ENCODE results near the gene NUDT19. TPM values are rescaled to one million over a fixed set of nuclear protein-coding genes. Genes with fewer than 3 reads are reported as not detected.
"Not testable (repeated sequence)": the region's sequence is repeated elsewhere in the genome, so short reads cannot be mapped to it uniquely, and the experiment has no call there.

Gene NUDT19
- total RNA-seq, 4 donors from 2014 or later, result 14.2 to 25.1 (median 18.6) TPM

DNA sequence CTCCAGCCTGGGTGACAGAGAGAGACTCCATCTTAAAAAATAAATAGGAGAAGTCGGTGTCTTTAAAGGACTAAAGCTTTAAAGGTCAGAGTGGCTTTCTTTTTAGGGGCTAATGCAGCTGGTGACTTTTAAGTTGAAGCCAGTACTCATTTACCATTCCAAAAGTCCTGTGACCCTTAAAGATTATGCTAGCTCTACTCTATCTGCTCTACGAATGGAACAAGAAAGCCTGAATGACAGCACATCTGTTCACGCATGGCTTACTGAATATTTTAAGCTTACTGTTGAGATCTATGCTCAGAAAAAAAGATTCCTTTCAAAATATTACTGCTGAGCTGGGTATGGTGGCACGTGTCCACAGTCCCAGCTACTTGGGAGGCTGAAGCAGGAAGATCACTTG is 44.3 kb downstream of the NUDT19 start:
- Histone ChIP-seq H3K4me1 (no peaks in the 10 kb centered on the region), H3K27ac (no peak overlapping the region), H3K4me3 (no peak overlapping the region), H3K27me3 (no peaks in the 10 kb centered on the region), H3K9me3 (no peaks in the 10 kb centered on the region), H3K36me3 (no peaks in the 10 kb centered on the region)
- no peak for DNase-seq (ENCODE audit: low spot score in 2 of 2)
- TF ChIP-seq POLR2AphosphoS5 (IDR thresholded peaks at IDR 0.05) (no peak), EP300 (IDR thresholded peaks at IDR 0.05) (no peak), POLR2A (IDR thresholded peaks at IDR 0.05) (no peak)
- TF ChIP-seq, protein P1, sequence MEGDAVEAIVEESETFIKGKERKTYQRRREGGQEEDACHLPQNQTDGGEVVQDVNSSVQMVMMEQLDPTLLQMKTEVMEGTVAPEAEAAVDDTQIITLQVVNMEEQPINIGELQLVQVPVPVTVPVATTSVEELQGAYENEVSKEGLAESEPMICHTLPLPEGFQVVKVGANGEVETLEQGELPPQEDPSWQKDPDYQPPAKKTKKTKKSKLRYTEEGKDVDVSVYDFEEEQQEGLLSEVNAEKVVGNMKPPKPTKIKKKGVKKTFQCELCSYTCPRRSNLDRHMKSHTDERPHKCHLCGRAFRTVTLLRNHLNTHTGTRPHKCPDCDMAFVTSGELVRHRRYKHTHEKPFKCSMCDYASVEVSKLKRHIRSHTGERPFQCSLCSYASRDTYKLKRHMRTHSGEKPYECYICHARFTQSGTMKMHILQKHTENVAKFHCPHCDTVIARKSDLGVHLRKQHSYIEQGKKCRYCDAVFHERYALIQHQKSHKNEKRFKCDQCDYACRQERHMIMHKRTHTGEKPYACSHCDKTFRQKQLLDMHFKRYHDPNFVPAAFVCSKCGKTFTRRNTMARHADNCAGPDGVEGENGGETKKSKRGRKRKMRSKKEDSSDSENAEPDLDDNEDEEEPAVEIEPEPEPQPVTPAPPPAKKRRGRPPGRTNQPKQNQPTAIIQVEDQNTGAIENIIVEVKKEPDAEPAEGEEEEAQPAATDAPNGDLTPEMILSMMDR (IDR thresholded peaks at IDR 0.05), result no peak
- 86% methylated on average over 4 of the region's 4 CpGs for WGBS

DNA sequence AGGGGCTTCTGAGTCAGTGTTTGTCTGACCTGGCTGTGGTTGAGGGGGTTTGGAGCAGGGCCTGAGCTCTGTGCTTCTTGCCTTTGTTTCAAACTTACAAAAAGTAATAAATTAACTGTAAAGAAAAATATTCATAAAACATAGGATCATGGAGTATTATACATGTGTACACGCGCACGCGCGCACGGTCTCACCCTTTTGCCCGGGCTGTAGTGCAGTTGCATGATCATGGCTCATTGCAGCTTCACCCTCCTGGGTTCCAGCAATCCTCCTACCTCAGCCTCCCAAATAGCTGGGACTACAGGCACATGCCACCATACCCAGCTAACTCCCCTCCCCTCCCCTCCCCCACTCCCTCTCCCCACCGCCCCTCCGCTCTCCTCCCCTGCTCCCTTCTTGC is 51.4 kb downstream of the NUDT19 start:
- 95% methylated on average over 9 of the region's 9 CpGs for WGBS
- H3K27me3 ChIP-seq, result peaks cover 5% of the 10 kb centered on the region

DNA sequence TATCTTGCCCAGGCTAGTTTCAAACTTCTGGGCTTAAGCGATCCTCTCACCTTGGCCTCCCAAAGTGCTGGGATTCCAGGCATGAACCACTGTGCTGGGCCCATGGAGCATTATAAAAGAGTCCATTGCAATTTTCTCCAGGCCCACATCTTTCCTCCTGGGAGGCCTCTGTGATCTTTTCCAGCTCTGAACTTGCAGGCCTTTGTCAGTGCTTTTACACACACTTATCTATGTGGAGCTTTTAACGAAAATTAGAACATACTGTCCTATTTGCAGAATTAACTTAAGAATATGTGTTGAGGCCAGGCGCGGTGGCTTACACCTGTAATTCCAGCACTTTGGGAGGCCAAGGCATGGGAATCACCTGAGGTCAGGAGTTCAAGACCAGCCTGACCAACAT is 51.8 kb downstream of the NUDT19 start:
- Histone ChIP-seq H3K27me3 (peaks cover 5% of the 10 kb centered on the region), H3K27ac (no peak overlapping the region), H3K36me3 (no peaks in the 10 kb centered on the region), H3K9me3 (no peaks in the 10 kb centered on the region), H3K4me1 (no peaks in the 10 kb centered on the region), H3K4me3 (no peak overlapping the region)
- no peak for DNase-seq (ENCODE audit: low spot score in 2 of 2)
- TF ChIP-seq EP300 (IDR thresholded peaks at IDR 0.05) (no peak), POLR2A (IDR thresholded peaks at IDR 0.05) (no peak), POLR2AphosphoS5 (IDR thresholded peaks at IDR 0.05) (no peak)
- TF ChIP-seq, protein P1 (IDR thresholded peaks at IDR 0.05), result no peak
- 97% methylated on average over 4 of the region's 4 CpGs for WGBS

More for the DNA sequence above, 51.4 kb downstream of the NUDT19 start:
- no peak overlapping the region for H3K27ac ChIP-seq
- no peak for DNase-seq (ENCODE audit: low spot score in 2 of 2)
- H3K4me1 ChIP-seq, result no peaks in the 10 kb centered on the region
- no peak for TF ChIP-seq POLR2A (IDR thresholded peaks at IDR 0.05)
- TF ChIP-seq, protein P1 (IDR thresholded peaks at IDR 0.05), result no peak
- TF ChIP-seq EP300 (IDR thresholded peaks at IDR 0.05), result no peak
- no peak for TF ChIP-seq POLR2AphosphoS5 (IDR thresholded peaks at IDR 0.05)
- H3K9me3 ChIP-seq, result no peaks in the 10 kb centered on the region
- H3K36me3 ChIP-seq, result no peaks in the 10 kb centered on the region
- H3K4me3 ChIP-seq, result no peak overlapping the region

DNA sequence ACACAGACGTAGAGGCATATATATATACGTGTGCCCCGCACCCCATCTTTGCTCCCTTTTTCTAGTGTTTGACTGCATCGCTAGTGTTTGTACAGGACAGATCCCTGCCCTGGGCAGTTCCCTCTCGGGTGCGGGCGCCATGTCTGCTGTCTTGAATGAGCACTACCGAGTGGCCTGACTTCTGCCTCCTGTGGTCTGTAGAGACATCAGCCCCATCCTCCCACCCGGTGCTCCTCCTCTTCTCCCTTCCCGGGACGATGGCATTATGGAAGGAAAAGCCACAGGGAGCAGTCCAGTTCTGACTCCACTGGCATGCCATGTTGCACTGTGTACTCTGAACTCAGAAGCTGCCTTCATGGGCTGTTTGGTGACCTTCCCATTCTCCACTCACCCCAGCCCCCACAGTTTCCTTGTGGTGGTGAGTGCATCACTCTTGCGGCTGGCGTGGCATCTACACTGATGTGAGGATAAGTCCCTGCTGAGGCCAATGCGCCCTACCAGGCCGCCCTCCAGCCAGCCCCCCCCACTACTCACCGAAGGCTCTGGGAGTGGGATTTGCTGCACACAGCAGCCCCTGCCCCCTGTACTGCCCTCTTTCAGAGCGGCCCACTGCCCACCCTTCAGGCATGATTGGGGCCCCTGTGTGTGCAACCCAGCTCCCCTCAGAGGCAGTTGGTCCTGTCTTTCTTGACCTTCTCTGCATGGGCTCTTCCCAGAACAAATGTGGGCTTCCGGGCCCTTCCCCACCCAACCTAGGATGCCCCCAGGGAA is 53.1 kb downstream of the NUDT19 start:
- no peaks in the 10 kb centered on the region for H3K4me1 ChIP-seq
- no peak for DNase-seq (ENCODE audit: low spot score in 2 of 2)
- no peaks in the 10 kb centered on the region for H3K9me3 ChIP-seq
- H3K4me3 ChIP-seq, result no peak overlapping the region
- WGBS, result 89% methylated on average over 16 of the region's 18 CpGs
- peaks cover 12% of the 10 kb centered on the region for H3K27me3 ChIP-seq
- H3K36me3 ChIP-seq, result no peaks in the 10 kb centered on the region
- TF ChIP-seq POLR2AphosphoS5 (IDR thresholded peaks at IDR 0.05) (no peak), EP300 (IDR thresholded peaks at IDR 0.05) (no peak), POLR2A (IDR thresholded peaks at IDR 0.05) (no peak)
- TF ChIP-seq, protein P1 (IDR thresholded peaks at IDR 0.05), result no peak
- H3K27ac ChIP-seq, result no peak overlapping the region

DNA sequence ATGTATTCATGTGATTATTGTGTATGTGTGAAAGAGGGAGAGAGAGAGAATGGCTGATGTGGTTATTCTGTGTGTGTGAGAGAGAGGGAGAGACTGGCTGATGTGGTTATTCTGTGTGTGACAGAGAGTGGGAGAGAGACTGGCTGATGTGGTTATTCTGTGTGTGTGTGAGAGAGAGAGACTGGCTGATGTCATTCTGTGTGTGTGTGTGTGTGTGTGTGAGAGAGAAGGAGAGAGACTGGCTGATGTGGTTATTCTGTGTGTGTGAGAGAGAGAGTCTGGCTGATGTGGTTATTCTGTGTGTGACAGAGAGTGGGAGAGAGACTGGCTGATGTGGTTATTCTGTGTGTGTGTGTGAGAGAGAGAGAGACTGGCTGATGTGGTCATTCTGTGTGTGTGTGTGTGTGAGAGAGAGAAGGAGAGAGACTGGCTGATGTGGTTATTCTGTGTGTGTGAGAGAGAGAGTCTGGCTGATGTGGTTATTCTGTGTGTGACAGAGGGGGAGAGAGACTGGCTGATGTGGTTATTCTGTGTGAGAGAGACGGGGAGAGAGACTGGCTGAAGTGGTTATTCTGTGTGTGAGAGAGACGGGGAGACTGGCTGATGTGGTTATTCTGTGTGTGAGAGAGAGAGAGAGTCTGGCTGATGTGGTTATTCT is 54.1 kb downstream of the NUDT19 start:
- peaks cover 12% of the 10 kb centered on the region for H3K27me3 ChIP-seq
- not testable (repeated sequence) for H3K9me3 ChIP-seq; H3K36me3 ChIP-seq; H3K4me1 ChIP-seq; H3K4me3 ChIP-seq; H3K27ac ChIP-seq; DNase-seq (ENCODE audit: low spot score in 2 of 2)
- WGBS, result 29% methylated on average over 2 of the region's 2 CpGs

DNA sequence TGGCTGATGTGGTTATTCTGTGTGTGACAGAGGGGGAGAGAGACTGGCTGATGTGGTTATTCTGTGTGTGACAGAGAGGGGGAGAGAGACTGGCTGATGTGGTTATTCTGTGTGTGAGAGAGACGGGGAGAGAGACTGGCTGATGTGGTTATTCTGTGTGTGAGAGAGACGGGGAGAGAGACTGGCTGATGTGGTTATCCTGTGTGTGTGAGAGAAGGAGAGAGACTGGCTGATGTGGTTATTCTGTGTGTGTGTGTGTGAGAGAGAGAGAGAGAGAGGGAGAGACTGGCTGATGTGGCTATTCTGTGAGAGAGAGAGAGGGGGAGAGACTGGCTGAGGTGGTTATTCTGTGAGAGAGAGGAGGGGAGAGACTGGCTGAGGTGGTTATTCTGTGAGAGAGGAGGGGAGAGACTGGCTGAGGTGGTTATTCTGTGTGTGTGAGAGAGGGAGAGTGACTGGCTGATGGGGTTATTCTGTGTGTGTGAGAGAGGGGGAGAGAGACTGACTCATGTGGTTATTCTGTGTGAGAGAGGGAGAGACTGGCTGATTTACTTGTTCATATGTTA is 55.1 kb downstream of the NUDT19 start:
- not testable (repeated sequence) for DNase-seq (ENCODE audit: low spot score in 2 of 2); H3K9me3 ChIP-seq; H3K36me3 ChIP-seq; H3K4me3 ChIP-seq; H3K27ac ChIP-seq; H3K4me1 ChIP-seq
- 24% methylated on average over 2 of the region's 2 CpGs for WGBS
- peaks cover 12% of the 10 kb centered on the region for H3K27me3 ChIP-seq

All from suprapubic skin (tissue), 4 donors.